Lower leg skin (tissue), 4 donors: Measurements from ENCODE around the gene IQGAP3. TPM values are rescaled to one million over a fixed set of nuclear protein-coding genes. Genes with fewer than 3 reads are reported as not detected.

Source experiments
- DNase-seq, 2 donors: peaks; one replicate each; pipeline ENCODE4 v3.0.0-alpha.2; 2019; ENCODE audit warnings: low spot score in 2 of 2
- H3K4me3 ChIP-seq: fragments of 200-600 bp; sonication (generic); 2 replicates; pipeline ENCODE4 v1.5.1; 2017; ENCODE audit warnings: mild to moderate bottlenecking, low read depth; ENCODE audit not compliant: poor library complexity, severe bottlenecking
- CTCF ChIP-seq, 3 donors: fragments of 450-650 bp; IDR thresholded peaks; one replicate each; pipeline ENCODE4 v1.5.1; 2016; ENCODE audit warnings: antibody characterized with exemption in 3 of 3, mild to moderate bottlenecking in 3 of 3, moderate library complexity in 2 of 3
- POLR2A ChIP-seq, 2 donors: fragments of 450-650 bp; IDR thresholded peaks; one replicate each; pipeline ENCODE4 v1.6.1; 2016 to 2017; ENCODE audit warnings: antibody characterized with exemption in 2 of 2, mild to moderate bottlenecking in 1 of 2, moderate library complexity in 1 of 2
- WGBS, 2 donors: methylation state at CpG; one replicate each; pipeline ENCODE4 v1.1.5; 2018; 5-methylcytosine and 5-hydroxymethylcytosine counted together
- intact Hi-C: fragments of 100-400 bp; cut with DNase I; formaldehyde crosslinking; loops from one replicate; pipeline ENCODE4 v1.15.0; 2023; ENCODE audit warnings: low total_unique reads
- total RNA-seq, 4 donors: library from RNA; depleted of rRNA; stranded (reverse); fragments of >200 nt; gene quantifications; one replicate each; pipeline ENCODE4 v1.1.0, GENCODE V29; 2016

IQGAP3 gene
- total RNA-seq, 4 donors from 2014 or later: 0.98 to 3.0 (median 2.1) TPM

GRCh38 chr1:156494309-156494895 is 78.0 kb downstream of the IQGAP3 start:
- DNase-seq: no peak
- no peak overlapping the region for H3K4me3 ChIP-seq
- TF ChIP-seq POLR2A (IDR thresholded peaks at IDR 0.05): no peak
- no peak for TF ChIP-seq CTCF (IDR thresholded peaks at IDR 0.05)
- intact Hi-C loops: no loop called here
- WGBS, 2 donors: 42 to 55% methylated on average over 7 of the region's 7 CpGs

- intact Hi-C loops: no loop called here
- DNase-seq: no peak
- no peak overlapping the region for H3K4me3 ChIP-seq
- TF ChIP-seq POLR2A (IDR thresholded peaks at IDR 0.05) (no peak), CTCF (IDR thresholded peaks at IDR 0.05) (no peak)
Measured at GRCh38 chr1:156493742-156494141, 78.6 kb downstream of the IQGAP3 start.

- intact Hi-C loops: no loop called here
Measured at GRCh38 chr1:156493154-156493631, 79.2 kb downstream of the IQGAP3 start.

GRCh38 chr1:156492591-156493080 is 79.7 kb downstream of the IQGAP3 start:
- H3K4me3 ChIP-seq: no peak overlapping the region
- intact Hi-C loops: no loop called here
- no peak for DNase-seq
- TF ChIP-seq POLR2A (IDR thresholded peaks at IDR 0.05) (no peak), CTCF (IDR thresholded peaks at IDR 0.05) (no peak)
- 44 to 47% methylated on average over 7 of the region's 7 CpGs for whole genome bisulfite sequencing, 2 donors

More at GRCh38 chr1:156493154-156493631, 79.2 kb downstream of the IQGAP3 start:
- 26 to 27% methylated on average over 11 of the region's 11 CpGs for WGBS, 2 donors
- no peak for DNase-seq
- TF ChIP-seq POLR2A (IDR thresholded peaks at IDR 0.05) (no peak), CTCF (IDR thresholded peaks at IDR 0.05) (no peak)
- no peak overlapping the region for H3K4me3 ChIP-seq

- TF ChIP-seq CTCF (IDR thresholded peaks at IDR 0.05) (no peak), POLR2A (IDR thresholded peaks at IDR 0.05) (no peak)
- intact Hi-C loops: no loop called here
- H3K4me3 ChIP-seq: no peak overlapping the region
- DNase-seq: no peak
- 67 to 77% methylated on average over 6 of the region's 6 CpGs for WGBS, 2 donors
Measured at GRCh38 chr1:156492013-156492590, 80.3 kb downstream of the IQGAP3 start.
